K562 (cell line): ENCODE measurements around the gene RNF114.

Experiments used
- ELF4 ChIP-seq: fragments of 450-650 bp; formaldehyde crosslinking; IDR thresholded peaks from 2 replicates; pipeline ENCODE4 v1.4.0; 2022; ENCODE audit warnings: missing genetic modification characterization
- TFE3 ChIP-seq: fragments of 450-650 bp; formaldehyde crosslinking; IDR thresholded peaks from 2 replicates; pipeline ENCODE4 v1.4.0; 2020; ENCODE audit warnings: mild to moderate bottlenecking, mixed read lengths
- ZNF224 ChIP-seq: sonication (generic); formaldehyde crosslinking; IDR thresholded peaks from 2 replicates; pipeline ENCODE4 v1.8.0; 2022; ENCODE audit warnings: mild to moderate bottlenecking, missing genetic modification reagents
- ZNF644 ChIP-seq: fragments of 200-800 bp; sonication (Bioruptor generic); IDR thresholded peaks from 2 replicates; pipeline ENCODE4 v1.6.1; 2016; ENCODE audit warnings: low read depth, missing genetic modification characterization, missing compliant biosample characterization

GRCh38 chr20:49937027-49937929 is 1.1 kb downstream of the RNF114 start:
- TF ChIP-seq ZNF644 (no peak), TFE3 (CRISPR knock-in tag) (no peak), ELF4 (CRISPR knock-in tag) (no peak), ZNF224 (no peak)
